ENCODE data around the gene SLC7A9. TPM values are rescaled to one million over a fixed set of nuclear protein-coding genes. Genes with fewer than 3 reads are reported as not detected.
"Not testable (repeated sequence)": the region's sequence is repeated elsewhere in the genome, so short reads cannot be mapped to it uniquely, and the experiment has no call there.

SLC7A9 gene
- total RNA-seq, 4 donors from 2014 or later, result 0.33 to 0.78 (median 0.52) TPM; not detected in 1

- TF ChIP-seq CTCF (IDR thresholded peaks at IDR 0.05), result no peak
- TF ChIP-seq POLR2AphosphoS5 (IDR thresholded peaks at IDR 0.05), result no peak
- no peak for TF ChIP-seq EP300 (IDR thresholded peaks at IDR 0.05)
- TF ChIP-seq POLR2A (IDR thresholded peaks at IDR 0.05; ENCODE audit: low read depth), result no peak
- Histone ChIP-seq H3K9me3 (no peaks in the 10 kb centered on the region), H3K4me3 (no peak overlapping the region), H3K36me3 (no peaks in the 10 kb centered on the region), H3K4me1 (no peaks in the 10 kb centered on the region), H3K27me3 (no peaks in the 10 kb centered on the region), H3K27ac (replicated peaks in 1 of 4) (no peak overlapping the region)
- WGBS, result 61% methylated on average over 9 of the region's 18 CpGs
- DNase-seq (ENCODE audit: extremely low spot score), result no peak
- intact Hi-C loops (cut with DNase I), result no loop called here
Observed at GRCh38 chr19:32869966-32870573, 503 bp upstream of the SLC7A9 start.

GRCh38 chr19:32868206-32868950, 1.2 kb downstream of the SLC7A9 start:
- DNase-seq (ENCODE audit: extremely low spot score), result no peak
- Histone ChIP-seq H3K4me1 (no peaks in the 10 kb centered on the region), H3K36me3 (no peaks in the 10 kb centered on the region), H3K27ac (replicated peaks in 1 of 4) (no peak overlapping the region), H3K9me3 (no peaks in the 10 kb centered on the region), H3K27me3 (no peaks in the 10 kb centered on the region), H3K4me3 (no peak overlapping the region)
- no peak for TF ChIP-seq POLR2AphosphoS5 (IDR thresholded peaks at IDR 0.05)
- no peak for TF ChIP-seq CTCF (IDR thresholded peaks at IDR 0.05)
- no peak for TF ChIP-seq POLR2A (IDR thresholded peaks at IDR 0.05; ENCODE audit: low read depth)
- no peak for TF ChIP-seq EP300 (IDR thresholded peaks at IDR 0.05)
- 88% methylated on average over 19 of the region's 19 CpGs for WGBS
- intact Hi-C loops (cut with DNase I), result no loop called here

- H3K27me3 ChIP-seq; H3K27ac ChIP-seq (replicated peaks in 1 of 4); intact Hi-C loops (cut with DNase I); DNase-seq (ENCODE audit: extremely low spot score); H3K4me3 ChIP-seq; H3K9me3 ChIP-seq; H3K36me3 ChIP-seq; H3K4me1 ChIP-seq: not testable (repeated sequence)
- 92% methylated on average over 7 of the region's 9 CpGs for WGBS
Observed at GRCh38 chr19:32867436-32867835, 2.1 kb downstream of the SLC7A9 start.

- H3K4me1 ChIP-seq, result no peaks in the 10 kb centered on the region
- DNase-seq (ENCODE audit: extremely low spot score), result no peak
- H3K27ac ChIP-seq (replicated peaks in 1 of 4), result no peak overlapping the region
- WGBS, result 83% methylated on average over 10 of the region's 12 CpGs
- no peak overlapping the region for H3K4me3 ChIP-seq
- TF ChIP-seq EP300 (IDR thresholded peaks at IDR 0.05) (no peak), POLR2A (IDR thresholded peaks at IDR 0.05; ENCODE audit: low read depth) (no peak), CTCF (IDR thresholded peaks at IDR 0.05) (no peak), POLR2AphosphoS5 (IDR thresholded peaks at IDR 0.05) (no peak)
- no peaks in the 10 kb centered on the region for H3K9me3 ChIP-seq
- no peaks in the 10 kb centered on the region for H3K36me3 ChIP-seq
- intact Hi-C loops (cut with DNase I), result no loop called here
- H3K27me3 ChIP-seq, result no peaks in the 10 kb centered on the region
Observed at GRCh38 chr19:32866564-32867265, 2.9 kb downstream of the SLC7A9 start.

GRCh38 chr19:32866061-32866460, 3.5 kb downstream of the SLC7A9 start:
- Histone ChIP-seq H3K27me3 (no peaks in the 10 kb centered on the region), H3K4me1 (no peaks in the 10 kb centered on the region), H3K4me3 (no peak overlapping the region), H3K36me3 (no peaks in the 10 kb centered on the region), H3K27ac (replicated peaks in 1 of 4) (no peak overlapping the region), H3K9me3 (no peaks in the 10 kb centered on the region)
- intact Hi-C loops (cut with DNase I), result no loop called here
- TF ChIP-seq POLR2A (IDR thresholded peaks at IDR 0.05; ENCODE audit: low read depth), result no peak
- no peak for TF ChIP-seq CTCF (IDR thresholded peaks at IDR 0.05)
- no peak for DNase-seq (ENCODE audit: extremely low spot score)
- WGBS, result 89% methylated on average over 7 of the region's 7 CpGs

All from esophagus muscularis mucosa (tissue), 4 donors.